ENCODE measurements around the gene TSSK3.
"Not testable (repeated sequence)": the region's sequence is repeated elsewhere in the genome, so short reads cannot be mapped to it uniquely, and the experiment has no call there.

TSSK3 gene

DNA sequence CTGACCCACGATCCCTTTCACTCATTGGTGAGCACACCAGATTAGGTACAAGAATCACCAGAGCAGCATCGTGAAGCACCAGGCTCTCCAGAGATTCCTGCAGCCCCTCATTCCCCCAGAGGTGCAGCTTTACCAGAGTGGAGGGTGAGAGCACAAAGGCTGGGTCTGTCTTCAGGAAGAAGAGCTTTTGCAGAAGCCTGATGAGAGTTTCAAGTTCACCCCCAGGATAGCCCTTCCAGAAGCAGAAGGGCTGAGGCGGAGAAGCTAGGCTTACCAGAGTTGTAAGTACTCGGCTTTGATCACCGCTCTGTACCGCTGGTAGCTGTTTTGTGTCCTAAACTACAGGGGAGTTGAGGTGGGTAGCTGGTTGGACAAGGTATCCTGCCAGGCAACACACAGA lies 3.1 kb downstream of the TSSK3 start:
- no peak for DNase-seq

DNA sequence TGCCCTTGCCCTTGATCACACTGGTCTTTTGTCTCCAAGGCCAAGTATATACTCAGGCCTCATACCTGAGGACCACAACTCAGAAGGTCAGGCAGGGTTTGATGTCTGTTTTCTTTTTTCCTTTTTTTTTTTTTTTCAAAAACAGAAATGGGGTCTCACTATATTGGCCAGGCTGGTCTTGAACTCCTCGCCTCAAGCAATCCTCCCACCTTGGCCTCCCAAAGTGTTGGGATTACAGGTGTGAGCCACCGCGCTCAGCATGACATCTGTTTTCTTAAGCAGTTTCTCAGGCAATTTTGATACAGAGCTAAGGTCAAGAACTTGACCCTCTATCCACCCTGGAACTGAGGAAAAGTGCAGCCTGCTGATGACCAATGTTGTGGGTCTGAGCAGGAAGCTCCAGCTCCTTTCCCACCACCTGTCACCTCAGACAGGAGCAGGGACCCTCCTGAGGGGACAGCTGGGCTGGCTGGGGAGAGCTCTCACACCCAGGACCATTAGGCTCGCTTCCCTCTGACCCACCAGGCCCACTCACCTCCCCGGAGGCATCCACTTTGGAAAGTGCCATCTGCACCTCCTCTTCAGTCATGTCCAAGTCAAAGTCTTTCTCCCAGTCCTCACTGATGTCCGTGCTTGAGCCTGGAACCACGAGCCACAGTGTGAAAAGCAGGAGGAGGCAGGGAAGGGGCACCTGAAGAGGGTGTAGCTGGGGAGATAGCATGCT lies 5.7 kb downstream of the TSSK3 start:
- DNase-seq, result no peak

DNA sequence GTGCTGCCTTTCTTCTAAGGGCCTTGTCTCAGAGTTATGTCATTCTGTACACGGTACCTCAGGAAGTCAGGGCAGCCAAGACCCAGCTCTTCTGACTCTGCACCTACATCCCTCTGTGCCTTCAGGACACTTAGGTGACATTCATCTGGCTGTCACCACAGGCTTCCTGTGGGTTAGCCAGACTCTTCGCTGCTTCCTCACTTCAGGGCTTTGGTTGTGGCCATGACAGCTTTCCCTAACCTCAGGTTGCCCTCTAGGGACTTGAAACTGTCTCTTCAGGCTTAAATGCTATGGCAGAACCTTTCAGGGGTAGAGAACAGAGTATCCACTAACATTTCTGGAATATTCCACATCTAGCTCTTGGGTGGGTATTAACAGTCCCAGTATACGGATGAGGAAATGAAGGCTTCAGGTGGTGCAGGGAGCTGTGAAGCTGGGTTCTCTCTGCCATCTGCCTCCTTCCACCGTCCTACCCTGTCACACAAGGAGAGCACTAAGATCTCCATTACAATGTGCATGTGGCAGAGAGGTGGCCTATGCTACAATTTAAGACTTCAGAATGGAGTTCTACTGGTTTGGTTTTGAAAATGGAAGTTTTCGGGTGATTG lies 9.9 kb downstream of the TSSK3 start:
- no peak for DNase-seq

GRCh38 chr1:32373996-32374592 lies 11.8 kb downstream of the TSSK3 start:
- no peak for DNase-seq

GRCh38 chr1:32376199-32376598 lies 13.9 kb downstream of the TSSK3 start:
- no peak for DNase-seq

DNA sequence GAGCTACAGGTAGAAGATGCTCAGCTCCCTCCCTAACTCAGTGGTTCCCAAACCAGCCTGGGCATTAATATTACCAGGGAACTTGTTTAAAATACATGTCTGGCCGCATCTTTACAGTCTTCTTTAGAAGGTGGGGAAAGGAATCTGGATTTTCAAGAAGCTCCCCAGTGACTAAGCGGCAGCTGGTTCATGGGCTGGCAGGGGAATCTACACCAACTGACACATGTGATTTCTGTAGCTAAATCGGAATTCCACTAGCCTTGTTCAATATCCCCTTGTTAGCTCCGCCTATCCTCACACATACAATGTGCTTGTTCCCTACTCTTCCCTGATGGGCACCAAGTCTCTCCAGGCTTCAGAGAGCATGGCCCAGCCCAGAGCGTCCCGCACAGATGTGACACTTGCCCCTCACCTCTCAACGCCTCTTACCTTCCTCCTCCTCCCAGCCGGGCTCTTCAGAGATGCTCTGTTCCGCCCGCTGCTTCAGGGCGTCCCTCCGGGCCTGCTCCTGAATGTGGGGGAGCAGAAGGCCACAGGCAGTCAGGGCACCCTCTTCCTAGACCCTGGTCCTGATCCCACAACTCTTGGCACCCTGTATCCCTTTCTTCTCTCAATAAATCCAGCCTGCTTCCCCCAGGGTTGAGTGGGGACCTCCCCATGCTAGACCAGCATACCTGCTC lies 15.3 kb downstream of the TSSK3 start:
- DNase-seq, result no peak

DNA sequence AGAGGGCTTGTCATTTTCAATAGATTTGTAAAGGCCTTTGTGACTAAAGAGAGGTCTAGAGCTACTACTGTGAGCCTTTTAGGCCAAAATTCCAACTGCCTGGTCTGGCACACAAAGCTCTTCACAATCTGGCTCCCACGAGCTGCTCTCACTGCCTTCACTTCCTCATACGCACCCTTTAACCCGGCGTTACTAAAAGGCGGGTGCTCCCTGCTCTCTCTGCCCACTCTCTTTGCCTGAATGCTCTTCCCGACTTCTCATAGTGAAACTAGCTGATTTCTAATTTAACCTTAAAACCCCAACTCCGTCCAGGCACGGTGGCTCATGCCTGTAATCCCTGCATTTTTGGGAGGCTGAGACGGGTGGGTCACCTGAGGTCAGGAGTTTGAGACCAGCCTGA lies 17.7 kb downstream of the TSSK3 start:
- DNase-seq, result no peak

- no peak for DNase-seq
These were observed 24.5 kb downstream of the TSSK3 start for GRCh38 chr1:32386676-32387392.

GRCh38 chr1:32388641-32389040 lies 26.3 kb downstream of the TSSK3 start:
- no peak for DNase-seq

DNA sequence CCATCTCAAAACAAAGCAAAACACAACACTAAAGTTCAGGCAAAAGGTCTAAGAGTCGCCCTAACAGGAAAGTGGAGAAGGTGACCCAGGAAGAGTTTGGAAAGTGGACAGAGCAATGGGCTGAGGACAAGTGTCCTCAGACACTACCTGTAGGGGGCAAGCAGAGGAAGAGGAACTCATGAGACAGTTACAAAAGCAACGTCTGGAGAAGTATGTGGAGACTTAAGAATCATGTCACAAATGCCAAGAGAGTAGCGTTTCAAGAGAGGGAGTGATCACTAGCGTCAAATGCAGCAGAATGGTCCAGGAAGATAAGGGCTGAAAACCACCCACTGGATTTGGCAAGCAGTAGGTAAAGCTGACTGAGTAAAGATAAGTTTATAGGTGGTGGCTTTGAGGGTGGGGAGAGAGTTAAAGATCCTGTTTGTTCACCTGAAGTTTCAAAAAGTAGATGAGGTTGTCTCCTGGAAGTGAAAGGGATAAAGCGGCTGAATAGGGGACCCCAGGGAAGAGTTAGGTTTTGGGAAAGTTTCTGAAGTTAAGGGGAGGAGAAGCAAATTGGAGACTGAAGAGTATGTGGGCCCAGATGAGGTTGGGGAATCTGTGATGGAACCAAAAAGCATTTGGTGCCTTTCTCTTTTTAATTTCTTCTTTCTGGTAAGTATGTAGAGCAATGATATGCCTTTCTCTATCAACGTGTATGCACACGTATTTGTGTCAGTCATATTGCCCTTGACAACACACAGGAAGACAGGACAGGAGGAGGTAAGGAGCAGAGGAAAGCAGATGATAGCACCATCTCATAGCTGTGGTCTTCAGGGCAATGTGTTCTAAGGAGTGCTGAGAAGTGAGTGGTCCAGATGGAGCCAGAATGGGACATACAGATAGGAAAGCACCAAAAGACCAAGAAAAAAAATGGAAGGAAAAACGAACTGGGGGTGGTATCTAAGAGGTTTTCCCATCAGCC lies 28.8 kb downstream of the TSSK3 start:
- DNase-seq, result no peak

- no peak for DNase-seq
These were observed 30.0 kb downstream of the TSSK3 start for GRCh38 chr1:32392325-32392724.

DNA sequence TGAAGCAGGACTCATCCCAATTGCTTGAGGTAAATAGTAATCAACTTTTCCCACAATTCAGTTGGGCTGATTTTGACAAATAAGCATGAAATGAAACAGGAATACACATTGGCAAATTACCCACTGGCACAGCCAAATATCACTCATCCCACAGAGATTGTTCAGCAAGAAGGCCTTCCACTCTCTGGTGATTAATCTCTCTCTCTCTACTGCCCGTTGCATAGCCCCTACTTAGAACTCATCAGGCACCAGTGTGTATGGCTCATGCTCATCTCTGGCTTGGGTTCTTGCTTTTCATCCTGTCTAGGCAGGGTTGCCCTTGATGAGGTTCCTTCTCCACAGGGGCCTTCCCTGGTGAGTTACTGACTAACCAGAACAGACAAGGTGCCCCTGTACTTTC lies 30.8 kb downstream of the TSSK3 start:
- no peak for DNase-seq

DNA sequence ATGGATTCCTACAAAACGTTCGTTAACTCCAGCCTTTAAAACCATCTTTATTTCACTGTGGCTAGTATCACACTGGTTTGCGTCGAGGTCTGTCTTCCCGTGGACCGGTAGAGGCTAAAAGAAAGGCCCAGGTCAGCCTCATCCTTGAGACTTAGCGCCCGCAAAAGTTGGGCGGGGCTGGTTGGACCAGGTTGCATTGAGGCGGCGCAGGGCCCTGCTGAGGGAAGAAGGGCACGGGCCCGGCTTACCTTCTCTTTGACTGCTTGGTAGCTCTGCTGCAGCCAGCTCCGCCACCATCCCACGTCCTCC lies 31.4 kb downstream of the TSSK3 start:
- no peak for DNase-seq

- DNase-seq, result peak; percentile 94
These were observed 32.0 kb downstream of the TSSK3 start, which contains the start of gene BSDC1 for GRCh38 chr1:32394141-32394889. BSDC1 (minus strand) TSS chr1:32394441; CDS start chr1:32394414, 27 bp downstream.

DNA sequence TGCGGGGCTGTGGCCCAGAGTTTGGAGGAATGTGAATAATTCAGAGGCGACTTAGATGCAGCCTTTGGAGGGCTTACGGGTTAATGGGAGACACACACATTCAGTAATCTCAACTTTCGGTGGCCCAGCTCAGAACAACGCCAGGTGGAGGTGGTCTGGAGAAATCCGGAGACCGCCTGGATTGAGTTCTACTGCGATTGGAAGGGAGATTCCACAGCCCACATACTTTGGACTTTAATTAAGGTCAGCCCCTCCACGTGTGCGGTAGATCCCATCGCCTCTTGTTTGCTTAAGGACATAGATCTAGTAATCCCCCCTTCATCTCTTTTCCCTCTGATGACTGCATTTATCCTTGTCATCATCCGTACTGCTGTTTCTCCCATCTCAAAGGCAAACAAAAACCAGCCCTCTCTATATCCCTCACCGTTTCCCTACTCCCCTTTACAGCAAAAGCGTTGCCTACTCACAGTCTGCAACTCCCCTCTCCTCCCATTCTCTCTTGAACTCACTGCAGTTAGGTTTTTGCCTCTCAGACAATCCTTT lies 32.6 kb downstream of the TSSK3 start:
- peak; percentile 48 for DNase-seq

DNA sequence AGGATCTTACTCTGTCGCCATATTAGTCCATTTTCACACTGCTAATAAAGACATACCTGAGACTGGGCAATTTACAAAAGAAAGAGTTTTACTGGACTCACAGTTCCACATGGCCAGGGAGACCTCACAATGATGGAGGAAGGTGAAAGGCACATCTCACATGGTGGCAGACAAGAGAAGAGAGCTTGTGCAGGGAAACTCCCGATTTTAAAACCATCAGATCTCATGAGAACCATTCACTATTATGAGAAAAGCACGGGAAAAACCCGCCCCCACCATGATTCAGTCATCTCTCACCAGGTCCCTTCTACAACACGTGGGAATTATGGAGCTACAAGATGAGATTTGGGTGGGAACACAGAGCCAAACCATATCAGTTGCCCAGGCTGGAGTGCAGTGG lies 34.2 kb downstream of the TSSK3 start:
- DNase-seq, result not testable (repeated sequence)

DNA sequence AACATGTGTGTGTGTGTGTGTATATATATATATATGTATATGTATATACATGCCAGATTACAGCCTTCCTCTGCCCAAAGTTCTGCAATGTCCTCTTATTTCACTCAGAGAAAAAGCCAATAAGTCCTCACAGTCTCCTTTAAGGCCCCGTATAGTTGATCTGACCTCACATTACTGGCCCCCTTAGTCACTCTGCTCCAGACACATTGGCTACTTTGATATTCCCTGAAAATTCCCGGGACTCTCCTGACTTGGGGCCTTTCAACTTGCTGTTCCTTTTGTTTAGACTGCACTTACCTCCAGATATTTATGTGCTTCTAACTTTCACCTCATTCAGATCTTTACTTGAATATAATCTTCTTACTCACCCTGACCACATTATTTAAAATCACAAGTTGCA lies 36.1 kb downstream of the TSSK3 start:
- DNase-seq, result no peak

DNA sequence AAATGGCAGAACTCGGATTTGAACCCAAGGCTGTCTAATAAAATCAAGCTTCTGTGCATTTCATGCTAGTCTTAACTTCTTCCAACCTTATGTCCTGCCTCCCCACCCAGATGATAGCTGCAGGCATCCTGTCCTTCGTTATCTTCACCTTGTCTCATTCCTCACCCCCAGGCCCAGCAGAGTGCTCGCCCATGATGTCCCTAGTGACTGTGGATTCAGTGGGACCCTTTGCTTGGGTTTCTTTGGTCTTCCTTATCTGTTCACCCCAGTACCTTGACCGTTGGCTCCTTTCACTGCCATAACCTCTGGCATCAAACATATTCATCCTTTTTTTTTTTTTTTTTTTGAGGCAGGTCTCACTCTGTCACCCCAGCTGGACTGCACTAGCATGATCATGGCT lies 37.5 kb downstream of the TSSK3 start:
- DNase-seq, result no peak

DNA sequence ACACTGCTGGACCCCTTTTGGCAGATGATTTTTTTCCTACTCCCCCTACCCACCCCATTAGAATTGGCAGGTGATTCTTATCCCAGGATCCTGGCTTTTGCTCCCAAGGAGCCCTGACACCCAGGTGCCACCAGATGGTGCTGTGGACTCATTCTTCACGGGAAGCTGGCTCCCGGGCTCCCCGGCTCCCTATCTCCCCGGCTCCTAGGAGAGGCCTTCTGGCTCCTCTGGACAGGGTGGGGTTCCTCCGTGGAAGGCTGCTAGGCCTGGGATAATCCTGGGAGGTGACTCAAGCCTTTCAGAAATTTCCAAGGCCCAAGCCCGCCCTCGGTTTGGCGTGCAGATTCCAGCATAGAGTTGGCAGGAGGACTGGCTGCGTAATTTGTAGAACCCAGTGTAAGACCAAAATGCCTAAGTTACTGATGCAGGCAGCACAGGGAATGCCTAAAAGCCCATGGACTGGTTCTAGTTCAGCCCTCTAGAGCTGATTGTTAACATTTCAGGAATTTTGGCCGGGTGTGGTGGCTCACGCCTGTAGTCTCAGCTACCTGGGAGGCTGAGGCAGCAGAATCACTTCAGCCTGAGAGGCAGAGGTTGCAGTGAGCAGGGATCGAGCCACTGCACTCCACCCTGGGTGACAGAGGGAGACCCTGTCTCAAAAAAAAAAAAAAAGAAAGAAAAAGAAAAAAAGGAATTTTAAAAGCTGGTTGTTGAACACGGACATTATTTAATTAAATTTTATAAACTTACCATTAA lies 38.7 kb downstream of the TSSK3 start:
- peak; percentile 15 for DNase-seq

- DNase-seq, result no peak
These were observed 42.6 kb downstream of the TSSK3 start for GRCh38 chr1:32404946-32405345.
